ENCODE data around the gene OR51B5. TPM values are rescaled to one million over a fixed set of nuclear protein-coding genes. Genes with fewer than 3 reads are reported as not detected.

OR51B5 gene
- total RNA-seq, 1 donor from 2014 or later = not detected

DNA sequence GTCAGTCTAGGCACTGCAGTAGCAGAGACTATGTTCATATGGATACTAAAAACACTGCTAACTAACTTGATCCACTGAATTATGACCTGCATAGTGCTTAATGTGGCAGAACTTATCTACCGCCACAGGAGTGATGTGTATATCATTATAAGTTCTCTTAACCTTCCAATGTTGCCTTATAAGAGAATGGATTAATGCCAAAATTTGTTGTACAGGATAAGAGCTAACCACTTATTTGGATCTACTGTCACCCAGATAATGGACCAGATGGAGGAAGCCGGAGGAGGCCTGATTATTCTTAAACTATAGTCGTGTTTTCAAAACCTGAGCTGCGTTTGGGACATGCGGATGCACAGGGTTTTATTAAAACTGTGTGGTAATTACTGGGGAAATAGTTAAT lies 39.7 kb downstream of the OR51B5 start:
- DNase-seq (ENCODE audit: low spot score) = no peak
- Mint-ChIP-seq H3K4me3 (no peak overlapping the region), H3K27me3 (ENCODE audit: insufficient read depth, low read depth) (no peaks in the 10 kb centered on the region), H3K27ac (no peak overlapping the region), H3K9me3 (no peaks in the 10 kb centered on the region), H3K36me3 (no peaks in the 10 kb centered on the region), H3K4me1 (no peaks in the 10 kb centered on the region)
- Histone ChIP-seq H3K4me2 (no peak overlapping the region), H3K27ac (no peak overlapping the region), H4K20me1 (ENCODE audit: low read depth) (no peaks in the 10 kb centered on the region), H3K9me3 (ENCODE audit: low read depth) (no peaks in the 10 kb centered on the region), H3F3A (ENCODE audit: low read depth) (no peaks in the 10 kb centered on the region), H3K79me2 (ENCODE audit: low read depth) (no peaks in the 10 kb centered on the region), H3K36me3 (no peaks in the 10 kb centered on the region), H2AFZ (replicated peaks) (no peak overlapping the region), H3K4me3 (no peak overlapping the region), H3K4me1 (no peaks in the 10 kb centered on the region), H3K27me3 (no peaks in the 10 kb centered on the region), H3K9ac (no peak overlapping the region)
- TF ChIP-seq, protein P1, sequence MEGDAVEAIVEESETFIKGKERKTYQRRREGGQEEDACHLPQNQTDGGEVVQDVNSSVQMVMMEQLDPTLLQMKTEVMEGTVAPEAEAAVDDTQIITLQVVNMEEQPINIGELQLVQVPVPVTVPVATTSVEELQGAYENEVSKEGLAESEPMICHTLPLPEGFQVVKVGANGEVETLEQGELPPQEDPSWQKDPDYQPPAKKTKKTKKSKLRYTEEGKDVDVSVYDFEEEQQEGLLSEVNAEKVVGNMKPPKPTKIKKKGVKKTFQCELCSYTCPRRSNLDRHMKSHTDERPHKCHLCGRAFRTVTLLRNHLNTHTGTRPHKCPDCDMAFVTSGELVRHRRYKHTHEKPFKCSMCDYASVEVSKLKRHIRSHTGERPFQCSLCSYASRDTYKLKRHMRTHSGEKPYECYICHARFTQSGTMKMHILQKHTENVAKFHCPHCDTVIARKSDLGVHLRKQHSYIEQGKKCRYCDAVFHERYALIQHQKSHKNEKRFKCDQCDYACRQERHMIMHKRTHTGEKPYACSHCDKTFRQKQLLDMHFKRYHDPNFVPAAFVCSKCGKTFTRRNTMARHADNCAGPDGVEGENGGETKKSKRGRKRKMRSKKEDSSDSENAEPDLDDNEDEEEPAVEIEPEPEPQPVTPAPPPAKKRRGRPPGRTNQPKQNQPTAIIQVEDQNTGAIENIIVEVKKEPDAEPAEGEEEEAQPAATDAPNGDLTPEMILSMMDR (IDR thresholded peaks at IDR 0.05) = no peak
- TF ChIP-seq EZH2 (IDR thresholded peaks at IDR 0.05) = no peak

DNA sequence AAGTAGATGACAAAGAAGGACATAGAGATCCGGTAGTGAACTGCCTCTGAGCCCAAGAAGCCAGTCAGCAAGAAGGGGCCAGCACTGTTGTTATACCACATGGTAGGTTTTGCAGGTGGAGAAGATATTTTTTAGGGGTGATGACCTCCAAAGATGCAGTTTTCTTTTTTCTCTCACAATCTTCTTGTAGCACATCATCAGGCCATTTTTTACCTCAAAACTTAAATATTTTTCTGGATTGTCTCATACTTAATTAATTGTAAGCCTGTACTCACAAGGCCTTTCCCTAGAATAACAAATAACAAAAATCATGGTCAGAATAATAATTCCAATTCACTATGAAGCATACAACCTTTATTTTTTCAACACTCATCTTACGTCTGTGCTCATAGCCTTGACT lies 41.5 kb downstream of the OR51B5 start, which contains the start of gene OR51B4:
TSS of gene OR51B4 (minus strand) at position 101 of the 400 bp plus-strand sequence. CDS start at position 101, 0 bp downstream.
- no peaks in the 10 kb centered on the region for H3K27me3 Mint-ChIP-seq (ENCODE audit: insufficient read depth, low read depth)
- no peak within 1 kb of the TSS for H2AFZ ChIP-seq (replicated peaks)
- no peak within 1 kb of the TSS for H3K27ac Mint-ChIP-seq
- H3K4me1 ChIP-seq = no peaks in the 10 kb centered on the region
- H3K27ac ChIP-seq = no peak within 1 kb of the TSS
- no peaks in the 10 kb centered on the region for H3K9me3 Mint-ChIP-seq
- H3K4me3 Mint-ChIP-seq = no peak within 1 kb of the TSS
- DNase-seq (ENCODE audit: low spot score) = no peak
- no peak within 1 kb of the TSS for H3K4me2 ChIP-seq
- no peaks in the 10 kb centered on the region for H4K20me1 ChIP-seq (ENCODE audit: low read depth)
- H3K36me3 Mint-ChIP-seq = no peaks in the 10 kb centered on the region
- no peak within 1 kb of the TSS for H3K9ac ChIP-seq
- no peak for TF ChIP-seq EZH2 (IDR thresholded peaks at IDR 0.05)
- TF ChIP-seq, protein P1 (IDR thresholded peaks at IDR 0.05) = no peak
- no peak for TF ChIP-seq EZH2phosphoT487 (IDR thresholded peaks at IDR 0.05)
- no peaks in the 10 kb centered on the region for H3K4me1 Mint-ChIP-seq
- H3K79me2 ChIP-seq (ENCODE audit: low read depth) = no peaks in the 10 kb centered on the region
- no peaks in the 10 kb centered on the region for H3F3A ChIP-seq (ENCODE audit: low read depth)
- H3K27me3 ChIP-seq = no peaks in the 10 kb centered on the region
- H3K9me3 ChIP-seq (ENCODE audit: low read depth) = no peaks in the 10 kb centered on the region
- no peaks in the 10 kb centered on the region for H3K36me3 ChIP-seq
- no peak within 1 kb of the TSS for H3K4me3 ChIP-seq

DNA sequence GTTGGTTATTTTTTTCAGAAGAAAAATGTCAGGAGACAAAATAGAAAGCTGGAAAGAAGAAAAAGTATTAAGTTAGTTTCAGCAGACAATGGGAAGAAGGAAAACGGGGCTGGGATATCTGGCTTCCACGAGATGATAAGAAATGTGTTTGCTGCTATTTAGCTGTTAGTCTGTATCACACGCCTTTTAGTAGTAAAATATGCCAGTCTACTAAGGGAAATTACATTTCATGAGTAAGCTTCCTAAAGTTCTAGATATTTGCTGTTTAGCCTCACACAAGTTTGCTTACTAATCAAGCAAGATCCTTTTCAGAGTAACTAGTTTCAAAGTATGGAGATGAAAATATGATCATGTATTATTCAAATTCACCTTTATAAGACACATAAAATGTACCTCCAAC lies 43.1 kb downstream of the OR51B5 start:
- Histone ChIP-seq H3K36me3 (no peaks in the 10 kb centered on the region), H3F3A (ENCODE audit: low read depth) (no peaks in the 10 kb centered on the region), H3K79me2 (ENCODE audit: low read depth) (no peaks in the 10 kb centered on the region), H3K4me2 (no peak overlapping the region), H3K4me3 (no peak overlapping the region), H3K27ac (no peak overlapping the region), H2AFZ (replicated peaks) (no peak overlapping the region), H3K4me1 (no peaks in the 10 kb centered on the region), H3K9me3 (ENCODE audit: low read depth) (no peaks in the 10 kb centered on the region), H4K20me1 (ENCODE audit: low read depth) (no peaks in the 10 kb centered on the region), H3K9ac (no peak overlapping the region), H3K27me3 (no peaks in the 10 kb centered on the region)
- Mint-ChIP-seq H3K27me3 (ENCODE audit: insufficient read depth, low read depth) (peaks cover 2% of the 10 kb centered on the region), H3K4me3 (no peak overlapping the region), H3K4me1 (no peaks in the 10 kb centered on the region), H3K27ac (no peak overlapping the region), H3K9me3 (no peaks in the 10 kb centered on the region), H3K36me3 (no peaks in the 10 kb centered on the region)
- DNase-seq (ENCODE audit: low spot score) = no peak
- no peak for TF ChIP-seq EZH2phosphoT487 (IDR thresholded peaks at IDR 0.05)
- TF ChIP-seq, protein P1 (IDR thresholded peaks at IDR 0.05) = no peak
- no peak for TF ChIP-seq EZH2 (IDR thresholded peaks at IDR 0.05)

All from neural progenitor cell (in vitro differentiated cells).